Adrenal gland (tissue), 5 donors: ENCODE results near the gene COG1.

ENCODE experiments used
- POLR2A ChIP-seq, 2 donors: fragments of 450-650 bp; IDR thresholded peaks; one replicate each; pipeline ENCODE4 v1.6.1; 2017; ENCODE audit warnings: antibody characterized with exemption in 2 of 2, mild to moderate bottlenecking in 2 of 2, moderate library complexity in 1 of 2
- TF ChIP-seq, protein P1 (sequence below), 6 experiments: fragments of 450-650 bp in 4 of 6; fragments of 200-600 bp in 2 of 6; sonication (generic) in 1 of 6; IDR thresholded peaks; 1 replicate in 5 of 6; 2 replicates in 1 of 6; pipeline versions ENCODE4 v1.5.1 to v1.8.0; 2016 to 2021; ENCODE audit warnings: antibody characterized with exemption in 6 of 6, mild to moderate bottlenecking in 2 of 6, moderate library complexity in 1 of 6
- donor health status: DM: no; HTN: no; CAD: no.

DNA sequence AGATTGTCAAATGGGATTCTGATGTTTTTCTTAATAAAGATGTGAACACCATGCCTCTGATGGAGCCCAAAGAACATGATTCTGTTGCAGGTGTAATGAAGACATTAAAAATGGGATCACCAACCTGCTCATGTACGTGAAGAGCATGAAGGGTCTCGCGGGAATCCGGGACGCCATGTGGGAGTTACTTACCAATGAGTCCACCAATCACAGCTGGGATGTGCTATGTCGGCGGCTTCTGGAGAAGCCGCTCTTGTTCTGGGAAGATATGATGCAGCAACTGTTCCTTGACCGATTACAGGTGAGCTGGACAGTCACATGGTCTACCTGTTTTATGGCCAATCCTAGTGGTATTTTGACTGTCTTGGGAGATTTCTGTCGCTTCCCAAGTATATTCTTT, 7.6 kb downstream of the COG1 start:
- TF ChIP-seq, protein P1, sequence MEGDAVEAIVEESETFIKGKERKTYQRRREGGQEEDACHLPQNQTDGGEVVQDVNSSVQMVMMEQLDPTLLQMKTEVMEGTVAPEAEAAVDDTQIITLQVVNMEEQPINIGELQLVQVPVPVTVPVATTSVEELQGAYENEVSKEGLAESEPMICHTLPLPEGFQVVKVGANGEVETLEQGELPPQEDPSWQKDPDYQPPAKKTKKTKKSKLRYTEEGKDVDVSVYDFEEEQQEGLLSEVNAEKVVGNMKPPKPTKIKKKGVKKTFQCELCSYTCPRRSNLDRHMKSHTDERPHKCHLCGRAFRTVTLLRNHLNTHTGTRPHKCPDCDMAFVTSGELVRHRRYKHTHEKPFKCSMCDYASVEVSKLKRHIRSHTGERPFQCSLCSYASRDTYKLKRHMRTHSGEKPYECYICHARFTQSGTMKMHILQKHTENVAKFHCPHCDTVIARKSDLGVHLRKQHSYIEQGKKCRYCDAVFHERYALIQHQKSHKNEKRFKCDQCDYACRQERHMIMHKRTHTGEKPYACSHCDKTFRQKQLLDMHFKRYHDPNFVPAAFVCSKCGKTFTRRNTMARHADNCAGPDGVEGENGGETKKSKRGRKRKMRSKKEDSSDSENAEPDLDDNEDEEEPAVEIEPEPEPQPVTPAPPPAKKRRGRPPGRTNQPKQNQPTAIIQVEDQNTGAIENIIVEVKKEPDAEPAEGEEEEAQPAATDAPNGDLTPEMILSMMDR (IDR thresholded peaks at IDR 0.05), result no peak
- no peak for TF ChIP-seq POLR2A (IDR thresholded peaks at IDR 0.05)
